NK-92 (cell line): ENCODE measurements around the gene CD4.

ENCODE experiments used
- DNase-seq: peaks from one replicate; lab custom pipeline; 2025; ENCODE audit not compliant: unreplicated experiment; lab: John Stamatoyannopoulos, UW

Gene CD4

DNA sequence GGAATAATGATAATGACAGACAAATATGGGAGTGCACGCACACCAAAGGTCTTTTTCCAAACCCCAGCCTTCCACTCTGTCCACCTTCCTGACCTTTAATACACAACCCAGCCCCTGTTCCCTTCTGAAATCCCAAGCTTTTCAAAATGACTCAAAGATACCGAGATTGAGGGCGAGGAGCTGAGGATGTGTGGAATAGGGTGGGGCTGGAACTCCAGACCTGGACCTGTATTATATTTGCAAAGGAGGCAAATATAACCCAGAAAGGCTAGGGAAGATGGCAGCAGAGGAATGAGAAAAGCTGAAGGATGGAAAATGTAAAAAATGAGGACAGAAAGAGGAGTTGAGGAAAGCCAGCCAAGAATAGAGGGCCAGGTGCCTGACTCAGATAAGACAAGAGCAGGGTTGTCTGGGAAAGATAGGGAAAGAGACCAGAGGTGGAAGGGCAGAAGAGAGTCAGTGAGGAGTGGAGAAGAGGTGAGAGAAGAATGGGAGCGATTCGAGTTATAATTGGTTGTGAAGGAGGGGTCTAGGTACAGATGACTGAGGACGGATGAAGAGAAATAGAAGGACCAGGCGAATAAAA, 24.2 kb upstream of the CD4 start:
- DNase-seq, result no peak

DNA sequence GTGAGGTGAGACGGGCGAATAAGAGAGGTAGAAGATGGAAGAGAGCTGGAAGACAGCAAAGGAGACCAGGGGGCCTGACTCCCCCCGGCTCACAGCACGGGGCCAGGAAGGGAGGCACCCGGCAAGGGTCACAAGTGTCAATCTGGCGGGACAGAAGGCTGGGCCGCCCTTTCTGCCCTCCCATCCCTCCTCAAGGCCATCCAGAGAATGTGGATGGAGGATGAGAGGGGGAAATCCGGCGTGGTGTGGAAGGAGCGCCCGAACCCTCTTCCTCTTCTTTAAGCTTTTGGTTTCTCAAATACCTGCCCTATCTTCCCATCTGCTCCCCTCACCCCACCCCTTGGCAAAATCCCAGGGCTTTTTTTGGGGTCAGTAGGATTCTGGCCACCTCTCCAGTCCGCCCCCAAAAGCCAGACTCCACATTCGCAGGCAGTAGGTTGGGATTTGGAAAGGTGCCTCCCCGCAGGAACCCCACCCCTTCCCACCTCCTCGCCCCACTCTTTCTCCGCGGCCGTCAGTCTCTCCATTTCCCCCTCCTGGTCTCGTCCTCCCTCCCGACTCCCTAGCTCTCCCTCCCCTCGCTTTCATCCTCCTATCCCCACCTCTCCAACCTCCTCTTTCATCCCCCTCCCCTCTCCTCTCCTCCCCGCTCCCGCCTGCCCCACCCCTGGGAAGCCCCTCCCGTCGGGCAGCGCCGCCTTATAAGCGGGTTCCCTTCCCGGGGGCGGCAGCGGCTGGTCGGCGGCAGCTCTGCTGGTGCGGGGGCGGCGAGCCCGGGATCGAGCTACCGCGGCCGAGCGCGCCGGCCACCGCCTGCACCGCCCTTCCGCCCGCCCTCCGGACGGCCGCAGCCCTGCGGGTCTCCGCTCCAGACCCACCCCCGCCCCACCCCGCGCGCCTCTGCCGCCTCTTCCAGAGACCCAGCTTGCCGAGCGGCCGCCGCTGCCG, 23.4 kb upstream of the CD4 start, which contains the start of gene PTMS:
TSS of gene PTMS (plus strand) at position 730 of the 948 bp plus-strand sequence. CDS start 343 bp downstream, outside the sequence.
- DNase-seq, result no peak

DNA sequence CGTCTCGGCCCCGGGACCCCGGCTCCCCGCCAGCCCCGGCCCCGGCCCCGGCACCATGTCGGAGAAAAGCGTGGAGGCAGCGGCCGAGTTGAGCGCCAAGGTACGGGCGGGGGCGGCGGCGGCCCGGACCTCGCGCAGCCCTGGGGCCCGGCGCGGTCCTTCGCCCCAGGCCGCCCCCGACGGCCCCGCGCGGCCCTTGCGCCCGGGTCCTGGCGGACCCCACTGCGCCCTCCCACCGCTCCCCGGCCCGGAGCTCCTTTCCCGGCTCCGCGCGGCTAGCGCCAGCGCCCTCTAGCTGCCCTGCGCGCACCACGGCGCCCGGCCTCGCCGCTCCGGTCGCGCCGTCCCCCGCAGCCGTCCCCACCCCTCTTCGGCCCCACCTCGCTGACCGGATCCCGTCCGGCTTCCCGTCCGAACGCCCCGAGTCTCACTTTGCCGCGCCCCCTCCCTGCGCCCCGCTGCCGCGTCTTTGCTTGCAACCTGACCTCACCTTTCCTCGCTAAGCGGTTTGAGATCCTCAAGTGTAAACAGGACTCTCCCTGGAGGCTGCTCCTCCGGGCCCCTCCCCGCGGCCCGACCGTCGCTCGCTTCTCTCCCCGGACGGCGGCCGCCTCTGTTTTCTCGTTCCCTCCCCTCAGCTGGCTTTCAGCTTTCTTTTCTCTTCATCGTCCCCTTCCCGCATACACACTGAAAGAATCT, 22.5 kb upstream of the CD4 start:
- DNase-seq, result no peak

DNA sequence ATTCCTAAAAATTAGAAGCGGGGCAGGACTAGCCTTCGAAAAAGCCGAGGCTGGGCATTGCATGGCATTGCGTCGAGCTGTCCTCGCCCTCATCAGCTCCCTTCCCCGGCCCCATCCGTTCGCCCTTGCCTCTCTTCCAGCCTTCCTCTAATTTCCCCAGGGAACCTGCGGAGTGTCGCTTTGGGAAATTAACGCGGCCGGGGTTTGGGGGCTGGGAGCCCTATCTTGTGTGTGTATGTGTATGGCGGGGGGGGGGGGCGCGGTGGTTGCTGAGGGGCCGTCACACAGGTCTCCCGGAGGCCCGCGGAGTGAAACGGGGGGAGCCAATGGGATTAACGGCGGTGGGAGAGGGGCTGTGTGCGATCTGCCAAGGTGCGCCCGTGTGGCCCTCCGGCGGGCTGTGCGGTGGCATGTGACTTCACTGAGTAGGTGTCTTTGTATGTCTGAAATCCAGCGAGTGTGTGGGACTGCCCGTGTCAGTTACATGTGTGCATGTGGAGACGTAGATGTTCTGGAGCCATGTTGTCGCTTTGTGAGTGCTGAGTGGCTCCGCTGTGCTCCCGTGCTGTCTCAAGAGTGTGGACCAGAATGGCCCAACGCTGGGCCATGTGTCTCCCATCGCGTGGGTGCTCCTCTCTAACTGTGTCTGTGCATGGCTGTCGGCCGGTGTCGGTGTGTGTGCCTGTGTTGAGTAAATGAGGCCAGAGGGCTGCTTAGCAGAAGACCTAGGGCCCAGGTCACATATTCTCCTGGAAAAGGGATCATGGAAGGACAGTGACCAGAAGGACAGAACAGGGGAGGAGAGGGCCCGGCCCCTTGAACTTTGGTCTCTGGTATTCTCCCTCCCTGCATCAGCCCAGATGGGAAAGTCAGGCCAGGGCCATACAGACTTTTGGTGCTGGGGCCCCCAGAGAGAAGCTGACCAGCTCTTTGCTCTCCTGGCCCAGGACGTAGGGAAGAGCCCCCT, 21.7 kb upstream of the CD4 start:
- no peak for DNase-seq

DNA sequence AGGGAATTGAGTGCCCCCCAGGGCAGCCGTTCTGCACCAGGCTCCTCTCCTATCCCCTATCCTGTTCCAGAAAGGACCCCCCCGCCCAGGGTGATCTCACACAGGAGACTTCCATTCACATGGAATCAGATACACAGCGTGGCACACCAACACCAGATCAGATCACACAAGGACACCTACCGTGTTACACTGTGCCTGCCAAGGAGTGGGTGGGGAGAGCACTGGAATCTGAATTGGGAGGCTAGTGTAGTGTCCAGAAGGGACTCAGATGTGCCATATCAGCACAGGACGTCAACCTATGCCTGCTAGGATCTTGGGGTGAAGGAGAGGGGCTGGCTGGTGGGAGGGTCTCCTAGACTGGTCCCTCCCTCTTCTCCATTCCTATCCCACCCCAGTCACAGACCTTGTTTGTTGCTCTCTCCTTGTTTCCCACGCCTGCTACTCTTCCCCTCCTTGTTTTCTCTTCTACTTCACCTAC, 20.9 kb upstream of the CD4 start:
- DNase-seq, result no peak

DNA sequence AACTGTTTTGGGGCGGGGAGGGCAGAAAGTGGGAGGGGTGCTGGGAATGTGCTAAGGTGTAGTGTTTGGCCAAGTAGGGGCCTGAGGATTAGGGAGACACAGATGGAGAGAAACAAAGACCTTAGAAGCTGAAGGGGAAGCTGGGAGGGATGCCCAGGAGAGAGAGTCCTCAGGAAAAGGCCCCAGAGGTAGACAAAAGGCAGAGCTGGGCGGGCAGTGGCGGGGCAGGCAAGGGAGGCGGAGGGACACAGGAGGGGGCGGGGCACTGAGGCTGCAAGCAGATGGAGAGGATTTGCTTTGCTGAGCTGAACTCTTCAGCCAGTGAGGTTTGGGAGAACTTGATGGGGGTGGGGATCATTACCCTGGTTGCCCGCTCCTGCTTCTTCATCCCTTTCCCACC, 20.3 kb upstream of the CD4 start:
- DNase-seq, result no peak

DNA sequence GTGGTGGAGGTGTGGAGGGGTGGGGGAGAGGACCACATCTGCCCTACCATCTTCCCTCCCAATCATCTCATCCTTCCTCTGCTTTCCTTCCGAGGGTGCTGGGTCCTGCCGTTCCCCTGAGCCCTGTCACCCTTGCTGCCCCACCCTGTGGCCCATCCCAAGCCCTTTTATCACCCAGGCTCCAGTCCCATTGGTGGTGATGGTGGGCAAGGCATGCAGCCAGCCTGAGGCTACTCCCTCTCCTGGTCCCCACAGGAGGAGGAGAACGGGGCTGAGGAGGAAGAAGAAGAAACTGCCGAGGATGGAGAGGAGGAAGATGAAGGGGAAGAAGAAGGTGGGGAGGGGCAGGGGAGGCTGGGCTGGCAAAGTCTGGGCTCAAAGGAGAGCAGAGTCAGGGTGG, 19.7 kb upstream of the CD4 start:
- DNase-seq, result no peak

DNA sequence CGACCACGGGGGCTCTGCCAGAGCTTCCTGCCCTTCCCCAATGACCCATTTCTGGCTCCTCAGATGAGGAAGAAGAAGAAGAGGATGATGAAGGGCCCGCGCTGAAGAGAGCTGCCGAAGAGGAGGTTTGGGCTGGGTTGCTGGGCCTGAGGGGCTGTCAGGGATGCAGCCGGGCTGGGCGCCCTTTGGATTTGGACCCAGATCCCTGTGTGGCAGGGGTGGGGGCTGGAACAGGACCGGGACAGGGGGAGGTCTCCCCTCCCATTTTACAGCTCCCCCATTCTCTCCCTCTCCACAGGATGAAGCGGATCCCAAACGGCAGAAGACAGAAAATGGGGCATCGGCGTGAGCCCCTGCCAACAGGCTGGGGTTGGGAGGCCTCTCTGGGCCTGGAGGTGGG, 19.2 kb upstream of the CD4 start:
- DNase-seq, result no peak

DNA sequence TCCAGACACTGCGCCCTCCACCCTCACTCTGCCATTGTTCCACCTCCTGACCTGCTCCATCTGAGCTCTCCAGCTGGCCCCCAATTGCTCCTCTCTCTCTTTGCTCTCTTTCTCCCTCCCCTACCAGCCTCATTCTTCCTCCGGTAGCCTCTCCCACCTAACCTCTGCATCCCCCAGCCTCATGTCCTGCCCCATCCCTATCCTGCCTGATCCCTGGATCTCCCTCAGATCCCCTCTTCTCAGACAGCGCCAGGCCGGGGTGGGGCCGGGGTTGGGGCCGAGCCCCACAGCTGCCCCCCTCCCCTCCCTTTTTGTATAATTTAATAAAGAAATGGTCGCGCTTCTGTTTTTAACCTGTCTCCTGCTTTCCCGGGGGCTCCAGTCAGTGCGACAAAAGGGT, 18.7 kb upstream of the CD4 start:
- DNase-seq, result no peak

DNA sequence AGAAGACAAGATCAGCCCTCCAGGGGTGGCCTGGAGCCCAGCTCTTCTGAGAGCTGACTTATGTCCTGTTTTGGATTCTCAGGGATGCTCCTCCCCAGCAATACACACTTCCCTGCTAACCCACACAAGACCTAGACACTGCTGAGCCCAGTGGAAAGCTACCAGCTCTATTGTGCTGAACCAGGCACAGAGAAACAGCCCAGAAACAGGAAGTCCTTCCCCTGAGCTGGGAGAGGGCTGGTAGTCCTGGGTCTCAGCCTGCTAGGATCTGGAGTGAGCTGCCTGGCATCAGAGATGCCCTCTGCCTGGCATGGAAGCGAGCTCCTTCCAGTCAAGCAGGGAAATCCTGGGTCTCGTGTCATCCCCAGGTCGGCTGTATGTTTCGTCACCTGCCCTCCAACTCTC, 18.2 kb upstream of the CD4 start:
- DNase-seq, result no peak

DNA sequence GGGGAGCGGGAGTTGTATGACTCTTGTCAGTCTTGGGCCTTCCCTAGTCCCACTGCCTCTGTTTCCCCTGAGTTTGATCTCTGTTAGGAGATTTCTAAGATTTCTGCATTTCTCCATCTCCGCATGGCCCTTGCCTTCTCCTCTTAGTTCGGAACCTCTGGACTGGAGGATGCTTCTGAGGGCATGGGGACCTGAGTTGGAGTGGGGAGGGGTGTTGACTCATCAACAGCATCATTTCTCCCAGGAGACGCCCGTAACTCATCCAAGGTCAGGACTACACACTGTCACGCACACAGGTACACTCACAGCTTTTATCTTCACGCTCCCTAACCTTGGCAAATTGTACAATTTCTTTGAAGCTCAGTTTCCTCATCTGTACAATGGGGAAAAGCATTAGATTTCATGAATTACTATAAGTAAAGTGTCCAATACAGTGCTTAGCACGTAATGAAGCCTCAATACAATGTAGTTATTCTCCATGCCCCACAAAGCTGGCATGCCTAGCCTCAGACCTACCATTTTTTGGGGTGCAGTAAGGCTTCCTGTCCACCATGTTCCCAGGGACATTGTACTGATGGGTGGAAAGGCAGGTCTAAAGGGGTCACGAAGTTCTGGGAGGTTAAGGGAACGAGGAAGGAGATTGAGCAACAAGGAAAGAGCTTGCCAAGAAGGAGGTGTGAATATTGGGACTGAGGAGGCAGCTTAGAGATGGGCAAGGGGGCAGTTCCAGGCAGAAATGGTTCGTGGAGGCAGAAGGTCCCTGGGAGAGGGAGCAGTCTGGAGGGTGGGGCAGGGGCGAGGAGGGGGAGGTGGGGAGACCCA, 17.6 kb upstream of the CD4 start:
- DNase-seq, result no peak

DNA sequence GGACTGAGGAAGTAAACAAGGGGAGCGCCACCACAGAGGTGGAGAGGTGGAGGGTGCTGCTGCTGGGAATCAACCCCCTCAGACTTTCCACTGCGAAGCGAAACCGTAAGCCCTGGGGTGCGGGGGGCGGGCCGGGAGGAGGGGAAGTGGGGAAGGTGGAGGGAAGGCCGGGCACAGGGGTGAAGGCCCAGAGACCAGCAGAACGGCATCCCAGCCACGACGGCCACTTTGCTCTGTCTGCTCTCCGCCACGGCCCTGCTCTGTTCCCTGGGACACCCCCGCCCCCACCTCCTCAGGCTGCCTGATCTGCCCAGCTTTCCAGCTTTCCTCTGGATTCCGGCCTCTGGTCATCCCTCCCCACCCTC, 17.0 kb upstream of the CD4 start, which contains the start of gene LAG3:
TSS of gene LAG3 (plus strand) at position 190 of the 365 bp plus-strand sequence. CDS start 333 bp downstream, outside the sequence.
- no peak for DNase-seq

DNA sequence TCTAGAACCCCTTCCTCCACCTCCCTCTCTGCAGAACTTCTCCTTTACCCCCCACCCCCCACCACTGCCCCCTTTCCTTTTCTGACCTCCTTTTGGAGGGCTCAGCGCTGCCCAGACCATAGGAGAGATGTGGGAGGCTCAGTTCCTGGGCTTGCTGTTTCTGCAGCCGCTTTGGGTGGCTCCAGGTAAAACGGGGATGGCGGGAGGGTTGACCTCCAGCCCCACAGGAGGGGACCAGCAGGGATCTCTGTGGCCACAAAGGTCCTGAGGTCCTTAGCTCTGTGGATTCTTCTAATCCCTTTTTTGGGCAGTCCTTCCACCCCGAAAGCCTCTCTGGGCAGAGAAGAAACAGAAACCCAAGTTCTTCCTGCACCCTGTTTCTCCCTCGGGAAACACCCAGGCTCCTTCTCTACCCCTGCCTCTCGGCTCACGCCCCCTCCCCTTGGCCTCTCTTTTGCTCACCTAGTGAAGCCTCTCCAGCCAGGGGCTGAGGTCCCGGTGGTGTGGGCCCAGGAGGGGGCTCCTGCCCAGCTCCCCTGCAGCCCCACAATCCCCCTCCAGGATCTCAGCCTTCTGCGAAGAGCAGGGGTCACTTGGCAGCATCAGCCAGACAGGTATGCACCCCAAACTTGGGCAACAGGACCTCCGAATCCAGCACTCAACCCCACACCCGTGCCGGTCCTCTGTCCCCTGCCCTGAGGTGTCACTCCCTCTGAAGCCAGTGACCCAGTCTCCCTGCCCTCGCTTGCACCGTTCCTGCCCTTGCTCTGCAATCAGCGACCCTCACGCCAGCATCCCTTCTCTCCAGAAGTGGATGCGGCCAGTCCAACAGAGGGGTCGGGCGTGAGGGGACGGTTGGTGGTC, 16.4 kb upstream of the CD4 start:
- no peak for DNase-seq

DNA sequence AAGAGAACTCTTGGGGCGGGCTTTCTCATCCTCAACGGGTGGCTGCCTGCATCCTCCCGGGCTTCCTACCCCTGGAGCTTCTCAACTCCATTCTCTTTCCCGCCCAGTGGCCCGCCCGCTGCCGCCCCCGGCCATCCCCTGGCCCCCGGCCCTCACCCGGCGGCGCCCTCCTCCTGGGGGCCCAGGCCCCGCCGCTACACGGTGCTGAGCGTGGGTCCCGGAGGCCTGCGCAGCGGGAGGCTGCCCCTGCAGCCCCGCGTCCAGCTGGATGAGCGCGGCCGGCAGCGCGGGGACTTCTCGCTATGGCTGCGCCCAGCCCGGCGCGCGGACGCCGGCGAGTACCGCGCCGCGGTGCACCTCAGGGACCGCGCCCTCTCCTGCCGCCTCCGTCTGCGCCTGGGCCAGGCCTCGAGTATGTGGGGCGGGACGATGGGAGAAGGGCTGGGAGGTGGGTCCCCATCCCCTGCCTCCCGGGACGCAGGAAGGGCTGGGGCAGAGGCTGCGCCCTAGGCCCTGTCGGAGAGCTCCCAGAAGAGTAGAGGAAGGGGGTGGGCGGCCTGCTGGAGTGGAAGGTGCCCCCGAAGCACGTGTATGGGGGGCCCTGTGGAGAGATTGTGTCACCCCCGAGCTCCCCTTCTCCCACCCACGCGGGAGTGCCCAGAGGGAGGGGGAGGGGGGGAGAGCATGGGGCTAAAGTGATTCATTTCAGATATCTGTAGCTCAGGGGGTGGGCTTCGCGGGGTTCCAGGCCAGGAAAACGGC, 15.6 kb upstream of the CD4 start:
- no peak for DNase-seq

DNA sequence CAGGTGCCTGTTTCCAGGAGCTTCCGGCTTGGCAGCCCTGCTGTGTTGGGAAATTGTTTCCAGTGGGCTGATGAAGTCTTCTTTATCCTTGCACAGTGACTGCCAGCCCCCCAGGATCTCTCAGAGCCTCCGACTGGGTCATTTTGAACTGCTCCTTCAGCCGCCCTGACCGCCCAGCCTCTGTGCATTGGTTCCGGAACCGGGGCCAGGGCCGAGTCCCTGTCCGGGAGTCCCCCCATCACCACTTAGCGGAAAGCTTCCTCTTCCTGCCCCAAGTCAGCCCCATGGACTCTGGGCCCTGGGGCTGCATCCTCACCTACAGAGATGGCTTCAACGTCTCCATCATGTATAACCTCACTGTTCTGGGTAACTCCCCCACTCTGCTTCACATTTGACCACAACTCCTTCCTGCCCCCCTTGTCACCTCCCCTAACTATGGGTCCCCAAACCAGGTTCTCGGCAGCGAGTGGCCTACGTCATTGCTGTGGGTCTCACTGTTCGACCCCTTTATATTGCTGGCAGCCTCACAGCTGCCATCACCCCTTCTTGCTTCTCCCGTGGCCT, 14.7 kb upstream of the CD4 start:
- DNase-seq, result no peak

DNA sequence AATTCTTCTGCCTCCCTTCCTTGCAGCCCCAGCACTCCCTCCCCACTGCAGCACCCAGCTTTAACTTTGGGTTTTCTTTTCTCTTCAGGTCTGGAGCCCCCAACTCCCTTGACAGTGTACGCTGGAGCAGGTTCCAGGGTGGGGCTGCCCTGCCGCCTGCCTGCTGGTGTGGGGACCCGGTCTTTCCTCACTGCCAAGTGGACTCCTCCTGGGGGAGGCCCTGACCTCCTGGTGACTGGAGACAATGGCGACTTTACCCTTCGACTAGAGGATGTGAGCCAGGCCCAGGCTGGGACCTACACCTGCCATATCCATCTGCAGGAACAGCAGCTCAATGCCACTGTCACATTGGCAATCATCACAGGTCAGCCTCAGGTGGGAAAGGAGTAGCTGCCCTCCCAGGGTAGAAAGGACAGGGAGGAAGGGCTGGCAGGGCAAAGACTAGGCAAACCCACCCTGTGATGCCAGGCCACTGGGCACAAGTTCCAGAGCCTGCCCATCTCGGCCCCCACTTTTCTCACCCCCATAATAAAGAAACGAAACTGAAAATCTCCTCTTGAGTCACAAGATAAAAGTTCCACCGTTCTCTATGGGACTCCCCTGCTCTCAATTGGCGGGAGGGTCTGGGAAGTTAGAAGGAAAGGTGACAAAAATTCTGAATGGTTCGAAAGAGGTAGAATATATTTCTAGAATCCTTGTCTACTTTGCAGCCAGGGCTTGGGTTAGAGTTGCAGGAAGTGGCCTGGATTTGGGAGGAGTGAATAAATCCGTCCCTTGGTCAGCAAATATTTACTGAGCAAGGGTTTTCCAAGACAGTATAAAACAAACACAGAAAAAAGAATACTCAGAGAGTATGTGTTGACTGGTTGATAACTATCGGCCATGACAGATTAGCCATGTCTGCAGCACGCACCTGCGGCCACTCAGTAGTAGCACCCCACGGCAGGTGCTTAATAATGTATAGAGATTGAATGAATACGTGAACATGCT, 13.8 kb upstream of the CD4 start:
- no peak for DNase-seq
